ENCODE results near the gene MEGF11. TPM values are rescaled to one million over a fixed set of nuclear protein-coding genes. Genes with fewer than 3 reads are reported as not detected.

MEGF11 gene
- total RNA-seq, 4 donors from 2014 or later, result 0.97 to 10.6 (median 4.0) TPM

DNA sequence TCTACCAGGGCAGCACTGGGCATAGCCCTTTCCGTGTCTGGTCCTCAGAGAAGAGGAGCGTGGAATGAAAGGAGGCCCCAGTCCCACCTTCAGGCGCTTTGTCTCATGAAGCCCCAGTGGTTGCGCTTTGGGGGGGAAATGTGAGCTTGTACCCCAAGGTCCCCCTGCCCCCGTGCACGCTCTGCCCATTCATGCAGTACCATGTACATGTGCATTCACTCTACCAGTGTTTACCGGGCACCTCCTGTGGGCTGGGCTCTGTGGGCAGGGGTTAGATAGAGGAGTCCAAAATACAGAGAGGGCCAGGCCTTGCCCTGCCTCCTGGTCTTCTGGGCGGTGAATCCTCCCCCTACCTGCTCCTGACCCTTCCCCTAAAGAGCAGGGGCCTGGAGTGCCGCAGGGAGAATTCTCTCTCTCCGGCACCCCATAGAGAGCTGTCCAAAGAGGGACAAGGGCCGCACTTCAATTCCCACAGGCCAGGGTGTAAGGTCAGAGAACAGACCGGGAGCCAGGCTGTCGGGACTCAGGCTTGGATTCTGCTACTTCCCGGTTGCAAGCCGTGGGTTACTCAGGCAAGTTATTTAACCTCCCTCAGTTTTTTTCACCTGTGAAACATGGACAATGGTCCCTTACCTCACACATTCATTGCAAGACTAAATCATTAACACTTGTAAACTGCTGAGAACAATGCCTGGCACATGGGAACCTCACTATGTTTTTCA is 153.4 kb downstream of the MEGF11 start:
- no peak overlapping the region for H3K4me3 ChIP-seq (ENCODE audit: low read depth, poor library complexity, severe bottlenecking)
- intact Hi-C loops (cut with DNase I; ENCODE audit: low total_unique reads), result no loop called here
- no peak for TF ChIP-seq POLR2A (IDR thresholded peaks at IDR 0.05)
- TF ChIP-seq, protein P1, sequence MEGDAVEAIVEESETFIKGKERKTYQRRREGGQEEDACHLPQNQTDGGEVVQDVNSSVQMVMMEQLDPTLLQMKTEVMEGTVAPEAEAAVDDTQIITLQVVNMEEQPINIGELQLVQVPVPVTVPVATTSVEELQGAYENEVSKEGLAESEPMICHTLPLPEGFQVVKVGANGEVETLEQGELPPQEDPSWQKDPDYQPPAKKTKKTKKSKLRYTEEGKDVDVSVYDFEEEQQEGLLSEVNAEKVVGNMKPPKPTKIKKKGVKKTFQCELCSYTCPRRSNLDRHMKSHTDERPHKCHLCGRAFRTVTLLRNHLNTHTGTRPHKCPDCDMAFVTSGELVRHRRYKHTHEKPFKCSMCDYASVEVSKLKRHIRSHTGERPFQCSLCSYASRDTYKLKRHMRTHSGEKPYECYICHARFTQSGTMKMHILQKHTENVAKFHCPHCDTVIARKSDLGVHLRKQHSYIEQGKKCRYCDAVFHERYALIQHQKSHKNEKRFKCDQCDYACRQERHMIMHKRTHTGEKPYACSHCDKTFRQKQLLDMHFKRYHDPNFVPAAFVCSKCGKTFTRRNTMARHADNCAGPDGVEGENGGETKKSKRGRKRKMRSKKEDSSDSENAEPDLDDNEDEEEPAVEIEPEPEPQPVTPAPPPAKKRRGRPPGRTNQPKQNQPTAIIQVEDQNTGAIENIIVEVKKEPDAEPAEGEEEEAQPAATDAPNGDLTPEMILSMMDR (IDR thresholded peaks at IDR 0.05), result no peak
- no peak for DNase-seq (ENCODE audit: low spot score in 2 of 2)
- WGBS, 2 donors, result 83 to 88% methylated on average over 15 of the region's 15 CpGs

DNA sequence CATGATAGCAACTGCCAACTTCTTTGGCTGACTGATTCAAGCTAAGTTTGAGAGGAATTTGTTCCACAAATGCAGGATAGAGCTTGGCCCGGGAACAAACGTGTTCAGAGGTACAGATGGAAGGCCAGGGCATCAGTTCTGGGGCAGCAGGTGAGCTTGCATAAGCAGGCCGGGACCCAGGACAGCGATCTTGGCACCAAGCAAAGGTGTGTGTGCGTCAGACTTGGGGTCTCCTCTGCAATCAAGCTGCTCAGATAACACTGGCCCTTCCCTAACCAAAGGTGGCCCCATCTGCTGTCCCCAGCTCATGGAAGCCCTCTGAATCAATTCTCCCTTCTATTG is 155.6 kb downstream of the MEGF11 start:
- intact Hi-C loops (cut with DNase I; ENCODE audit: low total_unique reads), result no loop called here
- 66 to 89% methylated on average over 5 of the region's 5 CpGs for WGBS, 2 donors
- DNase-seq (ENCODE audit: low spot score in 2 of 2), result no peak

DNA sequence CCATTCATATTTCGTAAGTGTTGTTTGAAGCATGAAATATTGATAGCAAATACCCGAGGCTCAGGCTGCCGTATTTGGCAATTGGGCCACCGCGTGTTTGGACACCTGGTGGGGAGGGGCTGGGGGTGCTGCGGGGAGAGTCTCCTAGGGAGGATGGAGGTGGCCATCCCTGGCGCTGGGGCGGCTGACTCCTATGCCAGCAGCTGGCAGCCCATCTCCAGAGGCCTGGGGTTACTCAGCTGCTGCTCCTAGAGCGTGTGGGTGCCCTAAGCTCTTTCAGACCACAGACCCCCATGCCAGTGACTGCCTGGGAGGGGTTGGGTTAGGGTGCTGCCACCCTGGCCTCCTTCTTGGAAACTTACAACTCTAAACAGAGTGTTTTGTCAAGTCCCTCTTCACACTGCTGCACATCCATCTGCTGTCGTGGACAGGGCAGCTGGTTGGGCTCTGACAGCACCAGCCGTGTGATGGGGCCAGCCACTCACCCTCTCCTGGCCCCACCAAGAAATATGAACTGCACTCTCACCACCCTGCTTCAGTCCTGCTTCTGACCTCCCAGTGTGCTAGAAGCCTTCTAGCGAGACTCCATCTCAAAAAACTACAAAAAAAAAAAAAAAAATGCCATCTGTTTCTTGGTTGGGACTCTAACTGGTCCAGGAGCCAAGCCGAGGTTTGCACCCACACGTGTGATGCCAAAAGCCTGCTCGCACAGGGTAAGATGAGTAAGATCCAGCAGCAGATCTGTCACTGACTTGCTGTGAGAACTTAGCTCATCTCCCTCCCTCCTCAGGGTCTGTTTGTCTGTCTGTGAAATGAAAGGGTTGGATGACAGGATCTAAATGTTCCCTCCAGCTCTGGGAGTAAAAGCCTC is 156.2 kb downstream of the MEGF11 start:
- intact Hi-C loops (cut with DNase I; ENCODE audit: low total_unique reads), result no loop called here
- WGBS, 2 donors, result 57 to 69% methylated on average over 15 of the region's 15 CpGs
- no peak overlapping the region for H3K4me3 ChIP-seq (ENCODE audit: low read depth, poor library complexity, severe bottlenecking)
- DNase-seq (ENCODE audit: low spot score in 2 of 2), result no peak
- TF ChIP-seq, protein P1 (IDR thresholded peaks at IDR 0.05), result no peak
- TF ChIP-seq POLR2A (IDR thresholded peaks at IDR 0.05), result no peak

More for the DNA sequence above, 155.6 kb downstream of the MEGF11 start:
- TF ChIP-seq, protein P1 (IDR thresholded peaks at IDR 0.05), result no peak
- no peak for TF ChIP-seq POLR2A (IDR thresholded peaks at IDR 0.05)
- H3K4me3 ChIP-seq (ENCODE audit: low read depth, poor library complexity, severe bottlenecking), result no peak overlapping the region

DNA sequence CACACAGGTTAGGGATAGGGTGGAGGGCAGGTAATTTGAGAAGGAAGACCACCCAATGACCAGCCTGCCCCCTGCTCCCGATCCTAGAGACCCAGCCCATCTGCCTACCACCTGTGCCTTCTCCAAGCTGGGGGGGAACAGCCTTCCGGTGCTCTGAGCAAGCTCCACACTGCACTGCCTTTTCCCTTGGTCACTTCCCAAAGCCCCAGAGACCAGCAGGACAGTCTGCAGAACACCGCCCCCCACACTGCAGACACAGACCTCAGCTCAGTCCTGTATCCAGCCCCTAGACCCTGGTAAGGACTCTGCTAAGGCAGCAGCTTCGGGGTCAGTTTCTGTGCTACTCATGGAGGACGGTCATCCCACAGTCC is 156.9 kb downstream of the MEGF11 start:
- 78 to 84% methylated on average over 5 of the region's 5 CpGs for WGBS, 2 donors
- TF ChIP-seq, protein P1 (IDR thresholded peaks at IDR 0.05), result no peak
- no peak for TF ChIP-seq POLR2A (IDR thresholded peaks at IDR 0.05)
- intact Hi-C loops (cut with DNase I; ENCODE audit: low total_unique reads), result no loop called here
- no peak overlapping the region for H3K4me3 ChIP-seq (ENCODE audit: low read depth, poor library complexity, severe bottlenecking)
- no peak for DNase-seq (ENCODE audit: low spot score in 2 of 2)

DNA sequence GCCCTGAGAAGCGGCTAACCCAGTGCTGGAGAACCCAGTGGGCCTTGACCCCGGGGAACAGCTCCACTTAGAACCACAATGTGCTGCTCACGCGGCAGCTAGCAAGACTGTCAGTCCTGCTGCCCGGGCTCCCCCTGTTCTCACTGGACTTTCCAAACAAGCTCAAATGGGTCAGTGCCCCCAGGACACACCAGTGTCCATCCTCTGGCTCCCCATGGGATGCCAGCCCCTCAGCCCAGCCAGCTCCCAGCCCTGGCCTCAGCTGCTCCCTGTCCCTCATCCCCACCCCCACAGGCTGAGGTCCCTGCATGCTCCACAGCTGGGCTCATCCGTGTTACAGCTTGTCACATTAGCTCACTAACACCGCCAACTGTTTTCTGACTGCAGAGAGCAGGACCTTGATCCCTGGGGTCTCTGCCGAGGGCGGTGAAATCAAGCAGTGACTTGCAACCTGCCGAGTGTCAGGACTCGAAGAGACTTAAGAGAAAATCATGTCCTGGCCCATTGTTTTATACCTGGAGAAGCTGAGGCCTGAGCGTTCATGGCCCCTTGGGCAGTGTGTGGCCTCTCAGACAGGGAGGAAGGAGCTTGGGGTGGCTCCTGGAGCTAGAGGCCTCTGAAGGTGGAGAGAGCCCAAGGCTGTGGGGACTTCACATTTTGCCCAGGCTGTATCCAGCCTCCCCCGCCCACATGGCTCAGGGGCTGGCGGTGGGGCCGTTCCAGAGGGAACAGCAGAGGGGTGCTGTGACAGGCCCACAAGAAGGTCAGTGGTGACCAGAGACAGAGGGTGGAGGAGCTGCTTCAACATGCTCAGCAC is 157.5 kb downstream of the MEGF11 start:
- H3K4me3 ChIP-seq (ENCODE audit: low read depth, poor library complexity, severe bottlenecking), result no peak overlapping the region
- TF ChIP-seq POLR2A (IDR thresholded peaks at IDR 0.05), result no peak
- TF ChIP-seq, protein P1 (IDR thresholded peaks at IDR 0.05), result no peak
- no peak for DNase-seq (ENCODE audit: low spot score in 2 of 2)
- 67 to 70% methylated on average over 15 of the region's 15 CpGs for WGBS, 2 donors
- intact Hi-C loops (cut with DNase I; ENCODE audit: low total_unique reads), result no loop called here
